AG10803 (cell line): ENCODE data around the gene PKIG.

Source experiments
- DNase-seq: peaks from one replicate; pipeline ENCODE4 v3.0.0; 2010; ENCODE audit warnings: low read depth
- H3K4me3 ChIP-seq: 2 replicates; pipeline ENCODE4 v1.5.1; 2011; ENCODE audit warnings: mild to moderate bottlenecking, low read length, control low read depth
- CTCF ChIP-seq: conservative IDR thresholded peaks from 2 replicates; pipeline ENCODE4 v1.5.1; 2011; ENCODE audit warnings: mild to moderate bottlenecking, low read length, control low read depth, inconsistent platforms

Gene PKIG

GRCh38 chr20:44624152-44624551 lies 41.8 kb downstream of the PKIG start:
- TF ChIP-seq CTCF, result no peak
- no peak for DNase-seq
- no peak overlapping the region for H3K4me3 ChIP-seq

GRCh38 chr20:44624743-44625271 lies 42.4 kb downstream of the PKIG start:
- no peak for TF ChIP-seq CTCF
- DNase-seq, result no peak

GRCh38 chr20:44625361-44625760 lies 43.0 kb downstream of the PKIG start:
- no peak overlapping the region for H3K4me3 ChIP-seq
- DNase-seq, result no peak
- TF ChIP-seq CTCF, result no peak

More at GRCh38 chr20:44624743-44625271, 42.4 kb downstream of the PKIG start:
- no peak overlapping the region for H3K4me3 ChIP-seq

GRCh38 chr20:44626278-44626677 lies 43.9 kb downstream of the PKIG start:
- no peak overlapping the region for H3K4me3 ChIP-seq
- no peak for DNase-seq
- TF ChIP-seq CTCF, result no peak

- DNase-seq, result no peak
- no peak overlapping the region for H3K4me3 ChIP-seq
- no peak for TF ChIP-seq CTCF
These were observed 45.1 kb downstream of the PKIG start for GRCh38 chr20:44627364-44628010.

GRCh38 chr20:44629017-44629385 lies 46.6 kb downstream of the PKIG start:
- DNase-seq, result no peak
- TF ChIP-seq CTCF, result no peak
- no peak overlapping the region for H3K4me3 ChIP-seq

GRCh38 chr20:44629542-44629941 lies 47.2 kb downstream of the PKIG start:
- DNase-seq, result no peak
- no peak for TF ChIP-seq CTCF
- no peak overlapping the region for H3K4me3 ChIP-seq
